DMS153 treated with DMSO at 0.1 percent for 48 hours (cell line): ENCODE measurements around the gene SERPINA4.
"Not testable (repeated sequence)": the region's sequence is repeated elsewhere in the genome, so short reads cannot be mapped to it uniquely, and the experiment has no call there.

ENCODE experiments used
- DNase-seq: peaks from one replicate; lab custom pipeline; 2025; ENCODE audit not compliant: unreplicated experiment; lab: John Stamatoyannopoulos, UW

The SERPINA4 gene

DNA sequence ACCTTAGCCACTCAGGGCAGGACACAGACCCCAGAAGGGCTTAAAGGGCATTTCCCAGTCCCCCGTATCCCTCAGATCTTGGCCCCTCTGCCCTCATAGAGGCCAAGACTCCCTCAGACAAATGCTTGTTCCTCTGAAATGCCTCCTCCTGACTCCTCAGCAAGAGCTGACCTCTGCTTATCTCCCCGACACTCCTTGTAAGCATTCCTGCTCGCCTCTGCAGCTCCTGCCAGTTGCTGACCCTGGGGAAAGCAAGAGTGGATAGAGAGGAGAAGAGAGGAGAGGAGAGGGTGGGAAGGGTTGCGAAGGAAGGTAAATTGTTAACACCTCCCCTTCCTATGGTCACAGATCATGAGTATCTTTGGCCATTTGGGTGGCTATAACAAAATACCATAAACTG, 27.1 kb downstream of the SERPINA4 start:
- DNase-seq, result no peak

DNA sequence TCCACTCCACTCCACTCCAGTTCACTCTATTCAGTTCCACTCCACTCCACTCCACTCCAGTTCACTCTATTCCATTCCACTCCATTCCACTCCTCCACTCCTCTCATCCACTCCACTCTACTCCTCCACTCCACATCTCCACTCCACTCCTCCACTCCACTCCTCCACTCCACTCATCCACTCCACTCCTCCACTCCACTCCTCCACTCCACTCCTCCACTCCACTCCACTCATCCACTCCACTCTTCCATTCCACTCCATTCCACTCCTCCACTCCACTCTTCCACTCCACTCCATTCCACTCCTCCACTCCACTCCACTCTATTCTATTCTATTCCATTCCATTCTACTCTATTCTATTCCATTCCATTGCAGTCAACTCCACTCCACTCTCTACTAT, 29.8 kb downstream of the SERPINA4 start:
- no peak for DNase-seq

DNA sequence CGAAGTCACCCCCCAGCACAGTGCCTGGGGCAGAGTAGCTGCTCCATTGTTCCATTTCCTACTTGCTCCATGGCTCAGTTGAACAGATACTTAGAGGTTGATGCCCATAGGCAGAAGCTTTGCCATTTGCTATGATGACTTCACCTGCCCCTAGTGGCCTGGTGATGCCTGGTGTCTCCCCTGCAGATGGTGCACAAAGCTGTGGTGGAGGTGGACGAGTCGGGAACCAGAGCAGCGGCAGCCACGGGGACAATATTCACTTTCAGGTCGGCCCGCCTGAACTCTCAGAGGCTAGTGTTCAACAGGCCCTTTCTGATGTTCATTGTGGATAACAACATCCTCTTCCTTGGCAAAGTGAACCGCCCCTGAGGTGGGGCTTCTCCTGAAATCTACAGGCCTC, 30.6 kb downstream of the SERPINA4 start:
- no peak for DNase-seq

DNA sequence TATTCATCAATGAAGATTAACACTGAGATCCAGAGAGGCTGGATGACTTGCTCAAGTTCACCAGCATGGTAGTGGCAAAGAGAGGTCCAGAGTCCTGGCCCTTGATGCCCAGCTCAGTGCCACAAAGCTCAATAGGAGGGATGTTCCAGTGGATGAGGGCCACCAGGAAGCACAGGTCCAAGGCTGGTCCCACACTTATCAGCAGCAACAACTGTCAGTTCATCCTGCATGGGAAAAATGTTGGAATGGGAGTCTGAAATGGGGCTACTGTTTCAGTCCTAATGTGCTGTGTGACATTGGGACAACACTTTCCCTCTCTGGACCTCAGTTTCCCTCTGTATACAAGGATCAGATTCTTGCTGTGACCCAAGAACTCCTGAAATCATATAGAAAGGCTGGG, 31.2 kb downstream of the SERPINA4 start:
- DNase-seq, result no peak

DNA sequence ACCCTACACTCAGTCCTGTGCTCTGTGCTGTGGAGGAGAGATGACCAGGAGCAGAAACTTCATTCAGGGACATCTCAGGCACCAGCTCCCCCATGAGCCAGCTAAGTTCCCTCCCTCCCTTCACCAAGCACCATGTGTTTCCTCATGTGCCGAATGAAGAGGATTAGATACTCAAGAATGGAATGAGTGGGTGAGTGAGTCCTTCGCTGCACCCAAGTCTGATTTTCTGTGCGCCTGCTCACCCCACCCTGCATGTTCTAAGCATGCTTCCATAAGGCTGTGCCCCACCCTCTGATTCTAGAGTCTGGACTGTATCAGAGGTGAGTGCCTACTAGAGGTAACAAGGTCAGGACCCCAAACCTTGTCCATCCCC, 32.1 kb downstream of the SERPINA4 start:
- DNase-seq, result no peak

DNA sequence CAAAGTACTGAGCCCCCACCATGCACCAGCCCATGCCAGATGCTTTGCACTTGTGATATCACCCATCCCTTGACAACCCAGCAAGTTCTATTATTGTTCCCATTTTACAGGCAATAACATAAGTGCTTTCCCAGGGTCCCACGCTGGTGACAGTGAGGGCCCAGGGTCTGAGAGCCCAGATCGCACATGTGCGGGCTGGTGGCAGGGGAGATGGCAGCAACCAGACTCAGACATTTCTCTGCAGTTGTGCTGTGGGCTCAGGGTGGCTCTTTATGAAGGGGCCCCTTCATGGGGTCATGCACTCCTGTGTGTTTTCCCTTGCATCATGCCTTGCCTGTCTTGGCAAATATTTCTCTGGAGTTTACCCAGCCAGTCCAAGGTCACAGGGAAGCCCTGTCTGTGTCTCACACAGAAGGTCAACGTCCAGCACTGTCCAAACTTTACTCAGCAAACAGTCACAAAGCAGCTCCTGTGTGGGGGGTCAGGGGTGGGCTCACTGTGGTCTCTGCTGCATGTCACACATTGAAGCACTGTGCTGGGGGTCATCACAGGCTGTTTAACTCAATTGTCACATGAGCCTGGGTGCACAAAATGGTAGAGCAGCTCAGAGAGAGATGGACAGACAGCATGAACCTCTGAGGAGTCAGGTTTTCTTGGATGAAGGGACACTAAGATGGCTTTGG, 32.6 kb downstream of the SERPINA4 start:
- no peak for DNase-seq

GRCh38 chr14:94594441-94594840, 33.2 kb downstream of the SERPINA4 start:
- DNase-seq, result no peak

DNA sequence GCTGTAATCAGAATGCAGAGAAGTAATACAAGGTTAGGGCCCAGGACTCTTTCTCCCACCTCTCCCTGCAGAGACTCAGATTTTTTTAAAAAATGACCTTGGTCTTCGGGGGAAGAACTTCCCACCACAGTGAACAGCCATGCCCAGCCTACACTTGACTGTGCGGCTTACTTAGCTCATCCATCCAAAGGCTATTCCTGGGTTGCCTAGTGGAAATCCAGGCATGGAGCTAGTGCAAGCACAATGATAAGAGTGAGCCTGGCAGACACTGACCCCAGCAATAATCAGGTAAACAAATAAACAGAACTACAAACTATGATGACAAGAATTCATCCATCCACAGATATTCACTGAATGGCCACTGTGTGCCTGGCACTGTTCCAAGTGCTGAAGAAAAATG, 34.7 kb downstream of the SERPINA4 start:
- DNase-seq, result no peak

- no peak for DNase-seq
Measured at GRCh38 chr14:94596361-94596760, 35.1 kb downstream of the SERPINA4 start.

DNA sequence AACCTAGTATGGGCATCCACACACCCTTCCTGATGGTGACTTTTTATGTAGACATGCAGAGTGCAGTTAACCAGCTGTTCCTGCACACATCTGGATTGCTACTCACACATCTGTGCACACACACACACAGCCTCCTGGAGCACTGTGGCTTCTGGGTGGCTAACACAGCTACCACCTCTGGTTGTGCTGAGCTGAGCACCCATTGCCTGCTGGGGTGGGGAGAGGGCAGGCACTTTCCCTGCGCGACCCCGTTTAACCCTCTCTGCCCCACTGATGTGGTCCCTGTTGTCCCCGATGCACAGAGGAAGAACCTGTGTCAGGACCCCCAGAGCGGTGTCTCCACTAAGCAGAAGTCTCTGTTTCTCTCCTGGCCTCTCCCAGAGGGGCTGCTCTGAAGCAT, 36.5 kb downstream of the SERPINA4 start:
- DNase-seq, result no peak

DNA sequence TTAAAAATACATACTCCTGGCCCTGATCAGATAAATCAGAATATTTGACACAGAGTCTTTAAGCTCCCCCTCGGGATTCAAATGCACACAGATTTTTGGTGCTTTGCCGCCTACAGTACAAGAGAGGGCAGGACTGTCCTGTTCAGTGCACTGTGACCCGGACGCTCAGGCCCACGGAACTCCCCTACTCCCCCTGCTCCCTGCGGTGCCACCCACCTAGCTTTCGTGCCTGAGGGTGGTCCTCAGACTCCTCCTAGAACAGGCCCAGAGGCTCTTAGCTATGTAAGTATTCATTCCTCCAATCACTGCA, 37.2 kb downstream of the SERPINA4 start:
- no peak for DNase-seq

GRCh38 chr14:94598816-94599655, 37.8 kb downstream of the SERPINA4 start:
- no peak for DNase-seq

DNA sequence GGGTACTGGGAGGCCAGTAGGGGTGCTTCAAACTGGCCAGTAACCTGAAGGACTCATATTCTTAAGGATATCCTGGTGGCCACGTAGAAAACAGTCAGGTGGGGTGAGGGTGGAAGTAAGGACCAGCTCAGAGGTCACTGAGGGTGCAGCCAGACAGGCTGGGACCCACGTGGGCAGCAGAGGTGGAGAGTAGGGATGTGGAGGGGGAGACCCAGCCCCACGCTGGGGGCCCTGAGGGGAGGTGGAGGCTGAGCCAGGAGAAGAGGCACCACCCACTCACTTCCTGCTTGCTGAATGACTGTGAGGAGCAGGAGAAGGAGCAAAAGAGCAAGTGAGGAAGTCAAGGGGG, 38.4 kb downstream of the SERPINA4 start:
- no peak for DNase-seq

DNA sequence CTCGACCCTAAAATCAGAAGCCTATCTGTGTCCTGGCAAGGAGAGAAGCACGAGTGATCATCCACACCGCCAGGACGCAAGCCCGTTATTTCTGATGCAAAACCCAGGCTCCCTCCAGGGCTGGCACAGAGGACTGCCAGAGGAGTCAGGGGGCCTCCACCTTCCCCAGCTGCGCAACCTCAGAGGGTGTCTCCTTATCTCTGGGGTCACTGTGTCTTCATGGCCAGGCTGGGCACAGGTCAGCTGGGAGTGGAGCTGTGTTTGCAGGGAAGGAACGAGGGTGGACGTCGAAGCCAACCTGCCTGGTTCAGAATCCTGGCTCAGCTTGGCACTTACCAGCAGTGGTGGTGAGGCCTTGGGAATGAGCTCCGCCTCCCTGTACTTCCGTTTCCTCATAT, 38.9 kb downstream of the SERPINA4 start:
- no peak for DNase-seq

GRCh38 chr14:94601884-94602391, 40.7 kb downstream of the SERPINA4 start:
- no peak for DNase-seq

- no peak for DNase-seq
Measured at GRCh38 chr14:94602722-94603121, 41.5 kb downstream of the SERPINA4 start.

DNA sequence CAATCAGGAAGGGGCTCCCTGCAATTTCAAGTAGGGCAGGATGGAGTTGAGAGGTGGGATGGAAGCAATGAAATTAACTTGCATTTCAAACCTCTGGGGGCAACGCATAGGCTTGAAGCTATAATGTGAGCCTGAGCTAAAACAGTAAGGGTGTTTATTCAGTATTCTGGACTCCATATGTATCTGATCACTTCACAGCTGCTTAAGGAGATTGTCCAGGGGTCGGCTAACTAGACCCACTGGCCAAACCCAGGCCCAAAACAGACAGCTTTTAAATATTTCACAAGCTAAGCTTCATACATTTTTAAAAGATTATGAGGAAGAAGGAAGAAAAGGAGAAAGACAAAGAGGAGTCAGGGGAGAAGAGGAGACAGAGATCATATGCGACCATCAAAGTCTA, 44.1 kb downstream of the SERPINA4 start:
- no peak for DNase-seq

GRCh38 chr14:94608966-94609365, 47.7 kb downstream of the SERPINA4 start:
- DNase-seq, result not testable (repeated sequence)

DNA sequence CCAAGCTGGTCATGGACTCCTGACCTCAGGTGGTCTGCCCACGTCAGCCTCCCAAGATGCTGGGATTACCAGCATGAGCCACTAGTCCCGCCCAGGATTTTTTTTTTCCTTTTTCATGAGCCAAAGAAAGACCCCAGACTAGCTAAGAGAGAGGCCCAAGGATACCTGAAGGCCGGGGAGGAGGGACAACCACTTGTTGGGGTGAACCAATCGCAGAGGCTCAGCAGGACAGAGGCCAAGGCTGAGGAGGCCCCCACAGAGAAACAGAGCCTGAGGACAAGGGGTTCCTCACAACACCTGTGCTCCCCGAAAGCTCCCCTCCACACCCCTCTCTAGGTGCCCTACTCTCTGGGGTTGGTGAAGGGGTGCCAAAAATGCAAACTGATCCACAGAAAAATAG, 49.9 kb downstream of the SERPINA4 start:
- no peak for DNase-seq

GRCh38 chr14:94612174-94612573, 50.9 kb downstream of the SERPINA4 start, which contains the start of gene SERPINA3:
TSS of gene SERPINA3 (plus strand) at chr14:94612391. CDS start at chr14:94614442, 2,051 bp downstream.
- DNase-seq, result no peak

DNA sequence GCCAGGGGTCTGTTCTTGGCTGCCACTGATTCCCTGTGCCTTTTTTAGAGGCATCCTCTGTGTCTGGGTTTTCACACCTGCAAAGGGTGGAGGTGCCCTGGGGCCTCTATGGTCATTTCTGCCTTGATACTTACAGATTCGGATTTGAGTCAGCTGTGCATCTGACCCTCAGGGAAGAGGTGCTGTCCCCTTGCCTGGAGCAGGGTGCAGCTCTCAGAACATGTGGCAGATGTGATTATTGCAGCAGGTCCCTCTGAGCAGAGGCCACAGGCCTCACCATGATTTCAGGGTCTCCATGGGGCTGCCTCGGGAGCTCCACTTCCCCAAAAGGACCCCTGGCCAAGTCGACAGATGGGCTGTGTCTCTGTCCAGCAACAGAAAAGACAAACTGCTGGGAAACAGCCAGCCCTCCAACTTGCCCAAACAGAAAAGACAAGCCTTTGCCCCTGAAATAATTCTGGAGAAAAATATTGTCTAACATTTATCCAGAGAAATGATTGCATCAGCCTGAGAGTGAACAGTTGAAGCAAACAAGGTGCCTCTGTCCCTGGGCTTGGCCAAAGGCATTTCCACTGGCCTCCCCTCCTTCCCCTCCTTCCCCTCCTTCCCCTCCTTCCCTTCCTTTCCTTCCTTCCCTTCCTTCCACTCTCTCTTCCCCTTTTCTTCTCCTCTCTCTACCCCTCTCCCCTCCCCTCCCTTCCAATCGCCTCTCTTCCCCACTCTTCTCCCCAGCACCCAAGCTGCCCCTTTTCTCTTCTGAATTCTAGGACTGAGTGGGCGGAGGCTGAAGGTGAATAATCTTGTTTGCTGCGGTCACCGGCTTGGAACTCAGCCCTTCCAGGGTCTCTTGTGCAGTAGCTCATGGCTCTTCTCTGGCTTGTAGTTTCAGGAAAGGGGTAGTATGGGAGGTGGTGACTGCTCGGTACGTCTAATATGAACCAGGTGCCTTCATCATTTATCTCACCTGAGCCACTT, 51.6 kb downstream of the SERPINA4 start:
- DNase-seq, result no peak
